ENCODE results near the gene CREB5. TPM values are rescaled to one million over a fixed set of nuclear protein-coding genes. Genes with fewer than 3 reads are reported as not detected.
"Not testable (repeated sequence)": the region's sequence is repeated elsewhere in the genome, so short reads cannot be mapped to it uniquely, and the experiment has no call there.

CREB5 gene
- total RNA-seq, 3 donors from 2014 or later = 17.3 to 19.7 (median 18.0) TPM

GRCh38 chr7:28597284-28597683 is 185.0 kb downstream of the CREB5 start:
- DNase-seq (ENCODE audit: low spot score in 2 of 2) = no peak
- no peak for TF ChIP-seq POLR2A (IDR thresholded peaks at IDR 0.05)
- TF ChIP-seq CTCF (IDR thresholded peaks at IDR 0.05) = no peak
- no peak for TF ChIP-seq POLR2AphosphoS5 (IDR thresholded peaks at IDR 0.05)
- no peak overlapping the region for H3K4me3 ChIP-seq
- H3K27me3 ChIP-seq = no peaks in the 10 kb centered on the region
- no peak overlapping the region for H3K27ac ChIP-seq
- no peaks in the 10 kb centered on the region for H3K9me3 ChIP-seq
- H3K36me3 ChIP-seq = no peaks in the 10 kb centered on the region
- H3K4me1 ChIP-seq = no peaks in the 10 kb centered on the region
- intact Hi-C loops (cut with DNase I; ENCODE audit: low total_unique reads) = no loop called here

DNA sequence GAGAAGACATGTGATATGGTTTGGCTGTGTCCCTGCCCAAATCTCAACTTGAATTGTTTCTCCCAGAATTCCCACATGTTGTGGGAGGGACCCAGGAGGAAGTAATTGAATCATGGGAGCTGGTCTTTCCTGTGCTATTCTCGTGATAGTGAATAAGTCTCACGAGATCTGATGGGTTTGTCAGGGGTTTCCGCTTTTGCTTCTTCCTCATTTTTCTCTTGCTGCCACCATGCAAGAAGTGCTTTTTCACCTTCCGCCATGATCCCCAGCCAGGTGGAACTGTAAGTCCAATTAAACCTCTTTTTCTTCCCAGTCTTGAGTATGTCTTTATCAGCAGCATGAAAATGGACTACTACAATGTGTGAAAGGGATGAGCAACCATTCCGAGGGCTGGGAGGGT is 185.7 kb downstream of the CREB5 start:
- H3K4me3 ChIP-seq; H3K27me3 ChIP-seq; H3K27ac ChIP-seq; H3K9me3 ChIP-seq; DNase-seq (ENCODE audit: low spot score in 2 of 2); intact Hi-C loops (cut with DNase I; ENCODE audit: low total_unique reads); H3K4me1 ChIP-seq; H3K36me3 ChIP-seq: not testable (repeated sequence)

DNA sequence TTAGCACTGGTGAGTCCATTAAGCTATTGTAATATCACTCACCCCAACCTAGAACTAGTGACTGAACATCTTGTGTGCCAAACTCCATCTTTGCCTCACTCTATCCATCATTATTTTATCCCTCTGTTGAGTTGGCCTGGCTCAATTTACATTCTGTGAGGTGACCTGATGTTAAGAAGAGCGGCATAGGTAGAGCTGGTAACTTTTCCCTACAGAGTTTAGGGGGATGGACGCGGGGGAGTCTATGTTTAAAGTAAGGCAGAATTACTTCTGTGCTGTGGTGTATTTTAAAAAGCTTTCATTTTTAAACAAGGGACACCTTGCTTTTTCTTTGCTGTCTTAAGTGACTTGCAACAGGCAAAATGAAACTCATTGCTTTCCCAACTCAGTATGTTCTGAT is 186.3 kb downstream of the CREB5 start:
- intact Hi-C loops (cut with DNase I; ENCODE audit: low total_unique reads) = no loop called here
- TF ChIP-seq POLR2AphosphoS5 (IDR thresholded peaks at IDR 0.05) (no peak), CTCF (IDR thresholded peaks at IDR 0.05) (no peak), POLR2A (IDR thresholded peaks at IDR 0.05) (no peak)
- no peak for DNase-seq (ENCODE audit: low spot score in 2 of 2)
- Histone ChIP-seq H3K4me1 (no peaks in the 10 kb centered on the region), H3K9me3 (no peaks in the 10 kb centered on the region), H3K36me3 (no peaks in the 10 kb centered on the region), H3K27me3 (no peaks in the 10 kb centered on the region), H3K27ac (no peak overlapping the region), H3K4me3 (no peak overlapping the region)

- no peak for TF ChIP-seq CTCF (IDR thresholded peaks at IDR 0.05)
- no peak for TF ChIP-seq POLR2AphosphoS5 (IDR thresholded peaks at IDR 0.05)
- TF ChIP-seq POLR2A (IDR thresholded peaks at IDR 0.05) = no peak
- H3K9me3 ChIP-seq = no peaks in the 10 kb centered on the region
- intact Hi-C loops (cut with DNase I; ENCODE audit: low total_unique reads) = no loop called here
- H3K27me3 ChIP-seq = no peaks in the 10 kb centered on the region
- no peaks in the 10 kb centered on the region for H3K36me3 ChIP-seq
- no peaks in the 10 kb centered on the region for H3K4me1 ChIP-seq
- no peak for DNase-seq (ENCODE audit: low spot score in 2 of 2)
- H3K27ac ChIP-seq = no peak overlapping the region
- H3K4me3 ChIP-seq = no peak overlapping the region
Observed at GRCh38 chr7:28599411-28599810, 187.1 kb downstream of the CREB5 start.

GRCh38 chr7:28602282-28602681 is 190.0 kb downstream of the CREB5 start:
- no peak for DNase-seq (ENCODE audit: low spot score in 2 of 2)
- Histone ChIP-seq H3K27ac (no peak overlapping the region), H3K27me3 (no peaks in the 10 kb centered on the region), H3K9me3 (no peaks in the 10 kb centered on the region), H3K4me3 (no peak overlapping the region), H3K4me1 (no peaks in the 10 kb centered on the region), H3K36me3 (no peaks in the 10 kb centered on the region)
- no peak for TF ChIP-seq POLR2AphosphoS5 (IDR thresholded peaks at IDR 0.05)
- TF ChIP-seq POLR2A (IDR thresholded peaks at IDR 0.05) = no peak
- no peak for TF ChIP-seq CTCF (IDR thresholded peaks at IDR 0.05)
- intact Hi-C loops (cut with DNase I; ENCODE audit: low total_unique reads) = no loop called here

DNA sequence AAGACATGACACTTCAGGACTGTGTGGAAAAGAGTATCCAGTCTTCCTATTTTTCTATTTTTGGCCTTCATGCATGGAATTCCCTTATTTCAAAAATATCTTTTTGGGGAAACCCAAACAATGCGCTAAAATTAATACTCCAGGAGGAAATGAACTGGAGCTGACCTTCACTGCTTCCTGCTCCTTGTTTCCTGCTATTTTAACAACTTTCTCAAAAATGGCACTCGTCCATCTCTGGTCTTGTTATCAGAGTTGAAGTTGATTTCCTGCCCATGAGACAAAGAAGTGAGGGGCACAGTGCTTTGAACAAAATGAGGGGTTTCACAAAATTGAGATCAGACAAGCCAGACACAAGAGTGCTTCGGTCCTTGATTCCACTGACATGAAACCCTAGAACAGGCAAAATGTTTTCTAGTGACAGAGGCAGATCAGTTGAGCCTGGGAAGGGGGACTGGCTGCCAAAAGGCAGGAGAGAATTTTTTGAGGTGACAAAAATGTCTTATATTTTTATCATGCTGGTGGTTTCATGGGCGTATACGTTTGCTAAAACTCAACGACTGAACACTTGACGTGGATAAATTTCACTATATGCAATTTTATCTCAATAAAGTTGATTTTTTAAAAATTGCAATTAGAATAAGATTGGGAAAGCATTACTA is 193.2 kb downstream of the CREB5 start:
- H3K27ac ChIP-seq = no peak overlapping the region
- no peak overlapping the region for H3K4me3 ChIP-seq
- intact Hi-C loops (cut with DNase I; ENCODE audit: low total_unique reads) = no loop called here
- no peaks in the 10 kb centered on the region for H3K36me3 ChIP-seq
- no peaks in the 10 kb centered on the region for H3K4me1 ChIP-seq
- no peaks in the 10 kb centered on the region for H3K27me3 ChIP-seq
- no peak for DNase-seq (ENCODE audit: low spot score in 2 of 2)
- H3K9me3 ChIP-seq = no peaks in the 10 kb centered on the region
- TF ChIP-seq POLR2AphosphoS5 (IDR thresholded peaks at IDR 0.05) (no peak), CTCF (IDR thresholded peaks at IDR 0.05) (no peak), POLR2A (IDR thresholded peaks at IDR 0.05) (no peak)

All from breast epithelium (tissue), 4 donors.